HG03558 (cell line): ENCODE measurements around the gene METTL26.
"Not testable (repeated sequence)": the region's sequence is repeated elsewhere in the genome, so short reads cannot be mapped to it uniquely, and the experiment has no call there.

ENCODE experiments used
- ATAC-seq: cut with Tn5 transposase; IDR thresholded peaks from one replicate; pipeline ENCODE4 v1.9.1; 2021; ENCODE audit warnings: moderate number of reproducible peaks; ENCODE audit not compliant: unreplicated experiment; ENCODE audit errors: extremely low read depth

METTL26 gene

DNA sequence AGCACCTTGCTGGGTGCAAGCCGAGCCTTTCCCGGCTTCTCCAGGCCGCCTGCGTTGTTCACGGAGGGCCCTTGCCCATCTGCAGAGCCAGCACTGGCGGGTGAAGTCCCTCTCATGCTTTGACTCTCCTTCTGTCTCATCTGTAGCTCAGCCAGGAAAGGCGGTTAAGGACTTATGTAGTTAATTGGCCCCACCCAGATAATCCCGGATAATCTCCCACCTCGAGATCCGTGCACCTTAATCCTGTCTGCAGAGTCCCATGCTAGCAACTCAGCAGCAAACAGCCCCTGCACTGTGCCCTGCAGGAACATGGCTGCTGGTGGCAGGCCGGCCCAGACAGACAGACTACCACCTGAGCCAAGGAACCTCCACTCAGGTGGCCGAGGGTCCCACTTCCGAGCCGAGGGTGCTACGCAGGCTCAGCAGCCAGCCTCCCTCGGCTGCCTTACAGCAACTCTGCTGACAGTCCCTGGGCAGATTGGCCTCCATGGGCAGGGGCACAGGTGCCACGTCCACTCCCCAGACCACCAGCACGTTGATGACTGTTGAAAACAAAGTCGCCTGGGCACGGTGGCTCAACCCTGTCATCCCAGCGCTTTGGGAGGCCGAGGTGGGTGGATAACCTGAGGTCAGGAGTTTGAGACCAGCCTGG, 29.3 kb downstream of the METTL26 start:
- no peak for ATAC-seq

DNA sequence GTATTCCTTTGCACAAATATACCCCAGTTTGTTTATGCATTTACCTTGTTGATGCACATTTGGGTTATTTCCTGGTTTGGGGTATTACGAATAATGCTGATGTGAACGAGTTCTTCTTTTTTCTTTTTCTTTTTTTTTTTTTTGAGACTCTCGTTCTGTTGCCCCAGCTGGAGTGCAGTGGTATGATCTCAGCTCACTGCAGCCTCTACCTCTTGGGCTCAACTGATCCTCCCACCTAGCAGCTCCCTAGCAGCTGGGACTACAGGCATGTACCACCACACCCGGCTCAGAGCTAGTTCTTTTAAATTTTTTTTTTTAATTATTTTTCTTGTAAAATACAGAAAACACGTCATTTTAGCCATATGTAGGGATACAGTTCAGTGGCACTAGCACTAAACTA, 32.2 kb downstream of the METTL26 start:
- ATAC-seq, result no peak

DNA sequence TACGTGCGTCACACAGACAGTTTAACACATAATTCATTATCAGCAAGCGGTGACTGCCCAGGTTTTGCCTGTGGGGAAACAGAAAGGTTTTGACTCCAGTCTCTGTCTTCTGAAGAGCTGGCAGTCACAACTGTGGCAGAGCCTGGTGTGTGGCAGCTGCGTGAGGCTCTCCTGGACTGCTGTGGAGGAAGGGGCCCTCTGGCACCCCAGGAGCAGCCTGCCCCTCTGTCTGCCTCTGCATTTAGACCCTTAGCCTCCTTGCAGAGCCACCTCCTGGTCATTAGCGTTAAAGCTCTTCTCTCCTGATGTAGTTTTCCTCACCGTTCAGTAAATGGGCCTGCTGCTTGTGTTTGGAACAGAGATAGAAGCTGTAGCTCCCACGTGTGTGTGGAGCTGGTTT, 35.3 kb downstream of the METTL26 start:
- no peak for ATAC-seq

DNA sequence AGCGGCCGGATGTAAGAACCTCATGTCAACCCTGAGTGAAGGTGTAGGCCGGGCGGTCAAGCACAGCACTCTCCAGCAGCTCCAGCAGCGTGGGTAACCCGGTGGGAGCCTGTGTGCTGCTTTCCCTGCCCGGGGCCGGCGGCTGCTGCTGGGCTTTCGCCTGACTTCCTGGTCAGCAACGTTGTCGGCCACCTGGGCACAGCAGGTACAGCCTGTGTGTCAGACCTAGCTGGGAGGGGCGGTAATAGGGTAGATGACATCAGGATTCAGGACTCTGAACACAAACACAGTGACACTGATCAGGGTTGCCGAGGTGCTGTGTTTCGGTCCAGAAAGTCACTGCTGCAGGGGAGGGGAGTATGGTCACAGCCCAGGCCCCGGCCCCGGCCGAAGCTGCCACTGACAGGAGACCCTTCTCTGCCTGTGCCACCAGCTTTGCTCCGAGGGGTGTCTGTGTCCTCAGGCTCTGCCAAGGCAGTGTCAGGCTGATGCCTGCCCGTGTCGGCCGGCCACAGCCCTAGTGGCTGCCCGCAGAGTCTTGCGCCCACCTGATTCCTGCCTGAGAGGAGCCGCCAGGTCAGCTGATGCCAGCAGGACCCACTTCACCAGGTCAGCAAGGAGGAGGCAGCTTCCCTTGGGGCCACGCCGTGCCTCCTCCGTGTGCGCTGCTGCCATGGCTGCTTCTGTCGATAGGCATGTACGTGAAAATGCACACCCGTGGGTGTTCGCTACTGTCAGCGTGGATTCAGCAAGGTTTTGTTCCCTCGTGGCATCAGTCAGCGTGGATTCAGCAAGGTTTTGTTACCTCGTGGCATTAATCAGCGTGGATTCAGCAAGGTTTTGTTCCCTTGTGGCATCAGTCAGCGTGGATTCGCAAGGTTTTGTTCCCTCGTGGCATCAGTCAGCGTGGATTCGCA, 37.0 kb downstream of the METTL26 start:
- ATAC-seq, result no peak

DNA sequence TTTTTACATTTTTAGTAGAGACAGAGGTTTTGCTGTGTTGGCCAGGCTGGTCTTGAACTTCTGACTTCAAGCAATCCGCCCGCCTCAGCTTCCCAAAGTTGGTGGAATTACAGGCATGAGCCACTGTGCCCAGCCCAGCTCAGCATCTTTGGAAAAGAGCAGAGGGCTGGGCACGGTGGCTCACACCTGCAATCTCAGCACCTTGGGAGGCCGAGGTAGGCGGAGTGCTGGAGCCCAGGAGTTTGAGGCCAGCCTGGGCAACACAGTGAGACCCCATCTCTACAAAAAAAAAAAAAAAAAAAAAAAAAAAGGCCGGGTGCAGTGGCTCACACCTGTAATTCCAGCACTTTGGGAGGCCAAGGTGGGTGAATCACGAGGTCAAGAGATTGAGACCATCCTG, 38.5 kb downstream of the METTL26 start:
- not testable (repeated sequence) for ATAC-seq

DNA sequence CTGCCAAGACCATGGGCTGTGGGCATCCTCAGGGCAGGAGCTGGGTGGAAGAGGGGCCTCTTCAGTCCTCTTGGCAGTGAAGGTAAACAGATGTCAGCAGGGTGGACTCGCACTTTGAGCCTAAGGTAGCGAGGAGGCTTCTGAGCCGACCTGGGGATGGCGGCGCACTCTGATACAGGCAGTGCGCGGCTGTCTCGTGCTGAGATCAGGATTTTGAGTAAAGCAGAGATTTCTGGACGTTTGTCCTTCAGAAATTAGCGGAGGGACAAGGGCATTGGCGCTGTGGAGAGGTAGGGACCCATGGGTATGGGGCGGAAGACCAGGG, 39.4 kb downstream of the METTL26 start:
- ATAC-seq, result no peak

DNA sequence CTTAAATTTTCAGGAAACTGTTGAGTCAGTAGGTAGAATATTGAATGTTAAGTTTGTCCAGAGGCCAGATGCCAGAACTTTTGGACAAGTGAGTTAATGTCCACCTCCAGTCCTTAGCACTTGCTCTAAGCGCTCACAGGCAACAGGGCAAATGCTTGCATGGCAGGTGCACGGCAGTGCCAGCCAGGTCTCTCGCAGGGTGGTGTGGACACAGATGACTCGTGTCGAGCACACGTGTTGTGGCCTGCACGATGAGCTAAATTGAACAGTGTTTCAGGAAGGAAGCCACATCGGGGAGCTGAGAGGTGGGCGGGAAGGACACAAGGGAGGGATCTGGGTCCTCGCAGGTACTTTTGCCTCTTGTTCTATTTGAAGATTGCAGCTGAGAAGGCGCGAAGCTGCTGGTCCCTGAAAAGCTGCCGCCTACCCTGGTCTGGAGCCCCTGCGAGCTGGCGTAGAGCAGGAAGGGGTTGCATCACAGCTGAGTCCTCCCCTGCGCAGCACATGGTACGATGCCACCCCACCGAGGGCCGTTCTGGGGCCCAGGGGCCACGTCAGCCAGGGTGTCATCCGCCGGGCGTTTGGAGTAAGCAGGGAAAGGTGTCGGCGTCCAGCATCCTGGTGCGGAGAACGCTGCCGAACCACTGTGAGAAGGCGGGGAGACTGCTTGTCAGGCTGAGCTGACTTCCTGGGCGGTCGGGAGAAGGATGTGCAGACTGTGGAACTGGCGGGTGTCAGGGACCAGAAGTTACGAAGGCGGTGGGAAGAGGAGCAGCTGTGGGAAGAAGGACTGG, 40.0 kb downstream of the METTL26 start:
- ATAC-seq, result no peak

DNA sequence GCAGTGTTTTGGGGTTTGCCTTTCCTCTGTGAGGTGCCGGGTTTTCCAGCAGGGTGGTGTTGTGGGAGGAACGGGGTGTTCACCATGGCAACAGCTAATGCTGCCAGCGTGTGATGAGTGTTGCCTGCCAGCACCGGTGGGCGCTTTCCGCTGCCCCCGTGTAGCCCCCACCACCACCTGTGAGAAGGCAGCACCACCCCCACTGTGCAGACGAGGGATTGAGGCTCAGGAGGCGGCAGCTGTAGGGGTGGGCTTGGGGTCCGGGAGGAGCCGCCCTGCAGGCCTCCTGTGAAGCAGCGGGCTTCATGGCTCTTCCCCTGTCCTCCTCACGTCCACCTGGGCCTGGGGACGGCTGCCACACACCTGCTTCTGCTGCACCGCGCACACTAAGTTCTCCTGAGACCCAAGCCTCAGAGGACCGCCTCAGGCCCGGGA, 41.0 kb downstream of the METTL26 start:
- no peak for ATAC-seq

DNA sequence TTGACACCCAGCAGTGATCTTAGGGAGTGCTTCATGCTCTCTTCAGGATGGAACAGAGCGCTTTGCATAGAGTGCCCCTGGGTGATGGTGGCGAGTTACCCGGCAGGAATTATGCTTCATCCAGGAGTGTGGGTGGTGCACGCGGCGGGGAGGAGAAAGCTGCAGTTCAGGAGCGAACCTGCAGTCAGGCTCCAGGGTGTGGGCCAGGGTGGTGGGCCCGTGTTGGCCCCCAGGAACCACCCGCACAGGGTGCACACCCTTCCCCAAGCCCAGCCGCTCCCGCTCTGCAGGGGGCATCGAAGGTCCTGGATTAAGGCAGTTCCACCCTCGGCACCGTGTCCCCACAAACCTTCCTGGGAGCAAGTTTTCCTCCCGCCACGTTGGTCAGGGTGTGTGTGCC, 42.3 kb downstream of the METTL26 start:
- ATAC-seq, result no peak

DNA sequence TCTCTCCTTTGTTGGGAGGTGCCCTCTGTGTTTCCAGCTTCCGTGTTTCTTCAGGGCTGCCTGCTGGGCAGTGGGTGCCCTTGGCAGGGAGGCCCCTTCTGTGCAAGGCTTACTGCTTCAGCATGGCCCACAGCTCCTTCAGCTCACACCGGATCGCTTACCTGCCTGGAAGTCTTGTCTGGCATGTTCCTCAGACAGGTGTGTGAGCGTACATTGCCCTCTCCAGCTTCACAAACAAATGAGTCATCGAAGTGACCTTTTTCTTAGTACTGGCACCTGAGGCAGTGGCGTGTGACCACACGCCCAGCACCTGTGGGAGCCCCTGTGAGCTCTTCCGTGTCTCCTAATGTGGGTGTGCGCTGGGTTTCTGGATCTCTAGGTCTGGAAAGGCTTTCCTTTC, 42.7 kb downstream of the METTL26 start:
- ATAC-seq, result no peak

DNA sequence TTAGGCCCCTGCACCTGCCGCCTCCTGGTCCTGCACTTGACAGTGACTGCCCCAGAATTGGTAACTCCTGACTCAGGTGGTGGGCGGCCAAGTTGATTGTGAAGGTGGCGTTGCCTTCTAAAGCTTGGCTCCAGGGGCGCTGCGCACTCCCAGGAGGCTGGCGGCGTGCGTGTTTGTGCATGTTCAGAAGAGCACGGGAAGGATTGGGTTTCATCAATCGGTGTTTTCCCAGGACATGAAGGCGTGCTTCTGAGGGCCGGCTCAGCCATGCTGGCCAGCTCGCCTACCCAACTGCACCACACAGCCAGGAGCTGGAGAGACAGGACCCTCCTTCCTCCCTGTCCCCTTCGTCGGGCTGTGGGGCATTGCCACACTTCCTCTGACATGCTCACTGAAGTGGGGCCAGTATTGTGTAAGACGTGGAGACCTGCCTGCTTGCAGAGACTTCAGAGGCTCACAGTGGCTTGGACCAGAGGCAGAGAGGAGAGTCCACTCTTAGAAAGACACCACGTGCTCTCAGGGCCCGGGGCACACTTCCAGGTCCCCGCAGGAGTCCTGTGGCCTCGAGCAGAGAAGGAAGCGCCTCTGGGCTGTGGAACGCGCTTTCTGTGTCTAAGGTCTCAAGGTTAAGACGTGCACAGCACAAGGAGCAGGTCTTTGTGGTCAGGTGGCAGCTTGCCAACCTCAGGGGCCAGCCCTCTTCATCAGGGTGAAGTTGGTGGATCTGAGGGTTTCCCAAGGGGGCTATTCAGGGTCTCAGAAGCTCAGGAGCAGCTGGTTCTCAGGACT, 43.4 kb downstream of the METTL26 start:
- ATAC-seq, result no peak

DNA sequence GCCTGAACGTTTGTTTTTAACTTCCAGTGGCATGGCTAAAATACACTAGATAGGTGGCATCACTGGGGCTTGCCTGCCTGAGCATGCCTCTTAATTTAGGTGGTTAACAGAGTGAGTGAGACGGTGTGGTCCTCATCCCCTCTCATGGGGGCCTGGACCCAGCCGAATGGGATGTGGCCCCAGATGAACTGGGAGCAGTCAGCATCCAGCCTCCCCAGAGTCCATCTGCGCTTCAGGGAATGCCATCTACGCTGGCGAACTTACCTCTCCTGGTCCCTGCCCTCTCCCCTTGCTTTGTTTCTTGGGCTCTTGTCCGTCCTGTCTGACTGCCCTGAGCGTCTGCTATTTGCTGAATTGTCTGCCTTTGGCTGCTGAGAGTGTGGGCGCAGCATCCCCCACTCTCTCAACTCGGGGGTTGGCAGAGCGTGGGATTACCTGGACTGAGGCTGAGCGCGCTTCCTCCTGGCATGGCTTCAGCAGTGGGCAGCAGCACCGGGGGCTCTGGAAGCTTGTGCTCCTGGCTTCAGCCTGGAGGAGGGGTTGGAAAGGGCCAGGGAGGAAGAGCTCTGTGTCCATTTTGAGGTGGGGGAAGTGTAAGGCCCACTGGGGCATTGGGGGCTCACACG, 44.1 kb downstream of the METTL26 start:
- ATAC-seq, result no peak

DNA sequence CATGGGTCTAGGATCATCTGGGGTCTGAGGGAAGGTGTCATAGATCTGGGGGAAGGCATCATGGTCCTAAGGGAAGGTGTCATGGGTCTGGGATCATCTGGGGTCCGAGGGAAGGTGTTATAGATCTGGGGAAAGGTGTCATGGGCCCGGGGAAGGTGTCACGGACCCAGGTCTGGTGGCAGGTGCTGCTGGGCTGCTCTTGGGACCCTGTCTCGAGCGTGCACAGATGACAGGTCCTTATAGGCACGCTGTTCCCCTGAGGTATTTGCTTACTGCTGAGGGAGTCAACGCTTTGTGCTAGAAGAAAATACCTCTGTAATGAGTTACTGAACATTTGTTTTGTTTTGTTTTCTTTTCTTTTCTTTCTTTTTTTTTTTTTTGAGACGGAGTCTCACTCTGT, 44.9 kb downstream of the METTL26 start:
- no peak for ATAC-seq

DNA sequence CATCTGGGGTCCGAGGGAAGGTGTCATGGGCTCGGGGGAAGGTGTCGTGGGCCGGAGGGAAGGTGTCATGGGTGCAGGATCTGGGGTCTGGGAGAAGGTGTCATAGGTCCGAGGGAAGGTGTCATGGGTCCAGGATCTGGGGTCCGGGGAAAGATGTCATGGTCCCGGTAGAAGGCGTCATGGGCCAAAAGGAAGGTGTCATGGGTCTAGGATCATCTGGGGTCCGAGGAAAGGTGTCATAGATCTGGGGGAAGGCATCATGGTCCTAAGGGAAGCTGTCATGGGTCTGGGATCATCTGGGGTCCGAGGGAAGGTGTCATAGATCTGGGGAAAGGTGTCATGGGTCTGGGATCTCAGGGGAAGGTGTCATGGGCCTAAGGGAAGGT, 45.3 kb downstream of the METTL26 start:
- no peak for ATAC-seq

DNA sequence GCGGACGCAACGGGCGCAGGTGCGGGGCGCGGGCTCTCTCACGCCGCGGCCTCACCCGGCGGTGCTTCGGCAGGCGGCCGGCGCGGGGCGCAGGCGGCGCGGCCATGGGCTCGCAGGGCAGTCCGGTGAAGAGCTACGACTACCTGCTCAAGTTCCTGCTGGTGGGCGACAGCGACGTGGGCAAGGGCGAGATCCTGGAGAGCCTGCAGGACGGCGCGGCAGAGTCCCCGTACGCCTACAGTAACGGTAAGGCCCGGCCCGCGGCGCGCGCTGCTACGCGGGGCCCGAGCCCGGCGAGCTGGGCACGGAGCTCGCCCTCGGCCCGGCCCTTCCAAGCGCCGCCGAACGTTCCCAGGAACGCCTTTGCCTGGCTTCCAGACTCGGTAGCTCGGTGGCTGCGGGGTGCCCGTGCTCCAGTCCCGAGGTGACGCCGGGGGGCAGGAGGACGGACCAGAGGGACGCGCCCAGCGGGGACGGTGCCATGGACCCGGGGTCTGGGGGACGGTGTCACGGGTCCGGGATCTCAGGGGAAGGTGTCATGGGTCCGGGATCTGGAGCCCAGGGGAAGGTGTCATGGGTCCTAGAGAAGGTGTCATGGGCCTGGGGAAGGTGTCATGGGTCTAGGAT, 45.8 kb downstream of the METTL26 start:
- ATAC-seq, result no peak

DNA sequence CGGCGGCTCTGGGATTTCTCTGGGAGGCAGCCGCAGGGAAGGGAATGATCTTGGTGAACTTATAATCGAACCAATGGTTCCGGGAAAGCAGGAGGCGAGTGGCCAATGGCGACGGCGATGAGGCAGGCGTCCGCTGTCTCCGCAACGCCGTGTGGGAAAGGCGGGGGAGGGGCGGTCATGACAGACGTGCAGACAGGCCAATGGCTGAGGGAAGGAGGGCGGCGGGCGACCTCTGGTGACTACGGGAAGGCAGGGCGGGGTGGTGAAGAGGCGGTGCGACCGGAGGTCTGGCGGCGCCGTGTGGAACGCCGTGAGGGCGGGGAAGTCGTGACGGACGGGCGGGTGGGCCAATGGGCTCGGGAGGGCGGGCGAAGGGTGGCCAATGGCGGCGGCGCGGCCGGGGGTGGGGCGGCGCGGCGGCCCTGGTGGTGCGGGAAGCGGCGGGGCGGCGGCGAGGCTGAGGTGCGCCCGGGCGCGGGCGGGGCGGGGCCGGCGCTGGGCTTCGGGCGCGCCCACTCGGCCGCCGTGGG, 46.4 kb downstream of the METTL26 start, which contains the start of gene RAB40C:
TSS of gene RAB40C (plus strand) at position 409 of the 530 bp plus-strand sequence. CDS start 226 bp downstream, outside the sequence.
- peak; percentile 39 for ATAC-seq

DNA sequence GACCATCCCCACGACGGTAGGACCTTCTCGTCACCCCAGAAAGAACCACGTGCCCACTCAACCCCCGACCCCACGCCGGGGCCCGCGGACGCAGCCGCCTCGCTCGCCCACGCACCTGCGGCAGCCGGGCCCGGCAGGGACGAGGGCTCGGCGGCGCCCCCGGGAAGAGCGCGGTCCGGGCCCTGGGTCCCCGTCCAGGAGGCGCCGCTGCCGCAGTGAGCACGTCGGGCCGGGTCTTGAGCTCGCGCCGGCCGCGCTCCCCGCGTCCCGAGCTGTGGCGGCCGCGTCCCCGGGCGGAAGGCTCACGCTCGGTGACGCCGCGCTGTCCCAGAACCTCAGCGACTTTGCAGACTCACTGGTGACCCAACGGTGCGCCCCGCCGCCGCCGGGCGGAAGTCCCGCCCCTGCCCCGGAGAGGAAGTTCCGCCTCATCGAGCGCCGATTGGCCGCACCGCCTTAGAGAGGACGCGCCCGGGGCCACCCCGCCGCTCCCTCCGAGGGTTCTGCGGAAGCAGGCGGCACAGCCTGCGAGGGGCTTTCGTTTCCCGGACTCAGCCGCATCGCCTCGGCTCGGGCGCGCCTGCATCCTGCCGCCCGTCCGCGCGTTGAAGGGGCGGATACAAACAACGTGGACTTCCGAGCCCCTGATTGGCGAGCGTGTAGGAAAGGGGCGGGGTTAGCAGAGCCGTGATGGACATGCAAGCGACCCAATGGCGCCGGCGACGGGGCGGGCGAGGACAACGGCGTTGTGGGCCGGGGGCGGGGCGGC, 47.0 kb downstream of the METTL26 start:
- ATAC-seq, result peak; percentile 34

DNA sequence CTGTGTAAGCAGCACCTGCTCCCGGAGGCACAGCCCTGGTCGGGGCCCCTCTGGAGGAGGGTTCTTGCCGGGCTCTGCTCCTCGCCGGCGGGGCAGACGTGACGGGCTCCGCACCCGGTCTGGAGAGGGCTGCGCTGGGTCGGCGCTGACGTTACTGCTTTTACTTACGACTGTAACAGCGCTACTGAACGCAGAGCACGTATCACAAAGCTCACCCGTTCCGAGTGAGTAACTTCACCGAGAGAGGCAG, 47.5 kb downstream of the METTL26 start:
- no peak for ATAC-seq
